ENCODE results near the gene EDEM1.
"Not testable (repeated sequence)": the region's sequence is repeated elsewhere in the genome, so short reads cannot be mapped to it uniquely, and the experiment has no call there.

Gene EDEM1

GRCh38 chr3:5187156-5187919 is at the start of gene EDEM1:
EDEM1 (plus strand) TSS chr3:5187707; CDS start chr3:5187806, 99 bp downstream.
- in situ Hi-C loops (cut with HindIII; ENCODE audit: low sequenced_read_pairs), result no loop called here

GRCh38 chr3:5138214-5138981 is 49.1 kb upstream of the EDEM1 start:
- in situ Hi-C loops (cut with HindIII; ENCODE audit: low sequenced_read_pairs), result no loop called here

GRCh38 chr3:5140230-5140621 is 47.3 kb upstream of the EDEM1 start:
- in situ Hi-C loops (cut with HindIII; ENCODE audit: low sequenced_read_pairs), result no loop called here

- in situ Hi-C loops (cut with HindIII; ENCODE audit: low sequenced_read_pairs), result no loop called here
Measured at GRCh38 chr3:5140839-5141238, 46.7 kb upstream of the EDEM1 start.

GRCh38 chr3:5141760-5142159 is 45.7 kb upstream of the EDEM1 start:
- in situ Hi-C loops (cut with HindIII; ENCODE audit: low sequenced_read_pairs), result no loop called here

GRCh38 chr3:5143464-5143863 is 44.0 kb upstream of the EDEM1 start:
- in situ Hi-C loops (cut with HindIII; ENCODE audit: low sequenced_read_pairs), result no loop called here

GRCh38 chr3:5144316-5144994 is 43.1 kb upstream of the EDEM1 start:
- in situ Hi-C loops (cut with HindIII; ENCODE audit: low sequenced_read_pairs), result no loop called here

GRCh38 chr3:5145120-5145519 is 42.4 kb upstream of the EDEM1 start:
- in situ Hi-C loops (cut with HindIII; ENCODE audit: low sequenced_read_pairs), result no loop called here

- in situ Hi-C loops (cut with HindIII; ENCODE audit: low sequenced_read_pairs), result not testable (repeated sequence)
Measured at GRCh38 chr3:5147152-5147551, 40.4 kb upstream of the EDEM1 start.

- in situ Hi-C loops (cut with HindIII; ENCODE audit: low sequenced_read_pairs), result no loop called here
Measured at GRCh38 chr3:5149306-5149880, 38.1 kb upstream of the EDEM1 start.

GRCh38 chr3:5151586-5151985 is 35.9 kb upstream of the EDEM1 start:
- in situ Hi-C loops (cut with HindIII; ENCODE audit: low sequenced_read_pairs), result no loop called here

- in situ Hi-C loops (cut with HindIII; ENCODE audit: low sequenced_read_pairs), result no loop called here
Measured at GRCh38 chr3:5153074-5153473, 34.4 kb upstream of the EDEM1 start.

GRCh38 chr3:5155241-5155640 is 32.3 kb upstream of the EDEM1 start:
- in situ Hi-C loops (cut with HindIII; ENCODE audit: low sequenced_read_pairs), result no loop called here

- in situ Hi-C loops (cut with HindIII; ENCODE audit: low sequenced_read_pairs), result no loop called here
Measured at GRCh38 chr3:5160321-5160720, 27.2 kb upstream of the EDEM1 start.

GRCh38 chr3:5160940-5161858 is 26.3 kb upstream of the EDEM1 start:
- in situ Hi-C loops (cut with HindIII; ENCODE audit: low sequenced_read_pairs), result no loop called here

GRCh38 chr3:5162102-5162501 is 25.4 kb upstream of the EDEM1 start:
- in situ Hi-C loops (cut with HindIII; ENCODE audit: low sequenced_read_pairs), result no loop called here

- in situ Hi-C loops (cut with HindIII; ENCODE audit: low sequenced_read_pairs), result no loop called here
Measured at GRCh38 chr3:5165698-5166097, 21.8 kb upstream of the EDEM1 start.

- in situ Hi-C loops (cut with HindIII; ENCODE audit: low sequenced_read_pairs), result no loop called here
Measured at GRCh38 chr3:5166846-5167245, 20.7 kb upstream of the EDEM1 start.

- in situ Hi-C loops (cut with HindIII; ENCODE audit: low sequenced_read_pairs), result no loop called here
Measured at GRCh38 chr3:5168110-5168509, 19.4 kb upstream of the EDEM1 start.

- in situ Hi-C loops (cut with HindIII; ENCODE audit: low sequenced_read_pairs), result no loop called here
Measured at GRCh38 chr3:5169807-5170206, 17.7 kb upstream of the EDEM1 start.

Data from endothelial cell of hepatic sinusoid (primary cell).